GM19468 (cell line): Measurements from ENCODE around the gene PGM2L1.
"Not testable (repeated sequence)": the region's sequence is repeated elsewhere in the genome, so short reads cannot be mapped to it uniquely, and the experiment has no call there.

Source experiments
- ATAC-seq: cut with Tn5 transposase; IDR thresholded peaks from one replicate; pipeline ENCODE4 v1.9.1; 2021; ENCODE audit warnings: mild to moderate bottlenecking, moderate library complexity, moderate number of reproducible peaks; ENCODE audit not compliant: unreplicated experiment; ENCODE audit errors: extremely low read depth

Gene PGM2L1

DNA sequence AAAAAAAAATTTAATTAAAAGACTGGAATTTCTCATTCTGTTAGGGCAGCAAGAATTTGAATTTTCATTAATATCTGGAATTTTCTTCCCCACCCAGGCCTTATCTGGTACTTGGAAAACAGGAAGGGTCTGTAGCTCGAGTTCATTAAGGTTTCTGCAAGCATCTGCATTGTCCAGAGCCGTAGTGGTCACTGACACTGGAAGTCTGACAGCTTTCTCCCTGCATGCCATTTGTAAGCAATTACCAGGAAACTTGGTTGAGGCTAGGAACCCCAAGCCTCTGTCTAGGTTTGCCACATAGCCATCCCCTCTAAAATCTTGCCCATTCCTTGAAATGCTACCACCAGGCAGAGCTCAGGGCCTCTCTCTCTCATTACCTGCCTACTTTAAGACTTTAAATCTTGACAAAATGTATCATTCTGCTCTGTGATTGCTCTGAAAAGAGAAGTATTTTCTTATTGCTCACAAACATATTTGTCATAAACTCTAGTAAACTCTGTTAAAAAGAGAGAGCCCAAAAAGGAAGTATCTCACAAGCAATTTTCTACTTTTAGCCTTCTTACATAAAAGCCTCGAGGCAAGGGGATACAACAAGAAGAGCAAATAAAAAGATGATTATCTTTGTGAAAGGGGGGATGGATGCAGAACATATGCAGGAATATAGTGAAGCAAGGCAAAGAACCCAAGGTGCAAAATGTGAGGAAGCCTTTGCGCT, 5.5 kb upstream of the PGM2L1 start:
- ATAC-seq: no peak

GRCh38 chr11:74400606-74401005, 2.4 kb upstream of the PGM2L1 start:
- no peak for ATAC-seq

- no peak for ATAC-seq
Observed at GRCh38 chr11:74397501-74398243, 561 bp downstream of the PGM2L1 start.

DNA sequence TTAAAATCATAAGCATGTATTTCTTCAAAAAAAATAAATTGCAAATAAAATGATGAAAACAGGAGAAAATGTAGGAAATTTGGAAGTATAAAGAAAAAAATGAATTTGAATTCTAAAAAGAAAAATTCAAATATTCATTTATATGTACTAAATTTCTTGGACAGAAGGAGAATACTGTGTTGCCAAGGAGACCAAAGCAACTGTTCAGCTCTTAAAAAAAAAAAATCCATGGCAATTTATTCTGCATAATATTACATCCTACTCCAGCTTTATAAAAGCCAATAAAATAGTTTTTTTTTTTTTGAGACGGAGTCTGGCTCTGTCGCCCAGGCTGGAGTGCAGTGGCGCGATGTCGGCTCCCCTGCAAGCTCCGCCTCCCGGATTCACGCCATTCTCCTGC, 6.0 kb downstream of the PGM2L1 start:
- ATAC-seq: no peak

DNA sequence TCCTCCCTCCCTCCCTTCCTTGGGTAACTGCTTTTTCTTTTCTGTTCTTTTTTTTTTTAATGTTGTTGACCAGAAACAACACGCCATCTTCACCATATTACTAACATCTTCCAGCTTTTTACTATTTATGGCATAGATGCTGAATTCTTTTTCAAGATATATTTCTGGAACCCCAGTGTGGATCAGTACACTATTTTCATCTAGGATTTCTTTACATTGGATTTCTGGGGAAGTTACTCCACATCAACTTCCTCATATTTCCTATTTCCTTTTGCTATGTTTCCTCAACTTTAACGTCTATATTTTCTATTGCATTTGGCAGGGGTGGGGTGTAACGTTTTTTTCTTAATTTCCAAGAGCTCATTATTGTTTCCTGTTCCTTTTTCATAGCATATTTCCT, 7.0 kb downstream of the PGM2L1 start:
- no peak for ATAC-seq

- ATAC-seq: no peak
Observed at GRCh38 chr11:74390697-74391096, 7.5 kb downstream of the PGM2L1 start.

- ATAC-seq: no peak
Observed at GRCh38 chr11:74388678-74389327, 9.4 kb downstream of the PGM2L1 start.

GRCh38 chr11:74384641-74385040, 13.6 kb downstream of the PGM2L1 start:
- no peak for ATAC-seq

DNA sequence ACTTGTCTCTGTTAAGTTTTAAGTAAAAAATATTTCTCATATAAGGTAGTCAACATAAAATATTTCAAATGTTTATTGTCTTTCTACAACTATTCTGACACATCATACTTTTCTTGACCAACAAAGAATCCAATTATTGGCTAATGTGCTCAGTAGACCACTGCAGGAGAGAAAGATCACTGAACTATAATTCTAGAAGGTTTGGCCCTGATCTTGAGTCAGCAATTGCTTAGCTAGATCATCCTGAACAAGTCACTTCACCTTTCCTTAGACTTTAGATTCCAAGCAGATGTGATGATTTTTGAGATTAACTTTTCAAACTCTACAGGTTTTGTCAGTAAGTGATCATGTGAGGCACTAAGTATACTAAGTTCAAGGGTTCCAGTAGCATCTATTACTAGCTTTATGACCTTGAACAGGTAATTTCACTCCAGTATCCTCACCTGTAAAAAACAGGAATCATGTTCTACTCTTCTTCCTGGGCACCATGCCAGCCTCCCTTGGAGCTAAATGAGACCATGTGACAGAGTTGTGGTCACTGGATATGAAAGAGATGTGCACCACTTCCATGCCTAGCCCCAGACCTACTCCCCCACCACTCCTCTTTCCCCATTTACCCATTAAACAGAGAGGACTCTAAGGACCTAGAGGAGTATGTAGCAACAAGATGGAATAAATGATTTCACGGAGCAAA, 17.3 kb downstream of the PGM2L1 start:
- ATAC-seq: no peak

GRCh38 chr11:74377689-74378088, 20.5 kb downstream of the PGM2L1 start:
- ATAC-seq: no peak

GRCh38 chr11:74373382-74373781, 24.9 kb downstream of the PGM2L1 start:
- ATAC-seq: no peak

DNA sequence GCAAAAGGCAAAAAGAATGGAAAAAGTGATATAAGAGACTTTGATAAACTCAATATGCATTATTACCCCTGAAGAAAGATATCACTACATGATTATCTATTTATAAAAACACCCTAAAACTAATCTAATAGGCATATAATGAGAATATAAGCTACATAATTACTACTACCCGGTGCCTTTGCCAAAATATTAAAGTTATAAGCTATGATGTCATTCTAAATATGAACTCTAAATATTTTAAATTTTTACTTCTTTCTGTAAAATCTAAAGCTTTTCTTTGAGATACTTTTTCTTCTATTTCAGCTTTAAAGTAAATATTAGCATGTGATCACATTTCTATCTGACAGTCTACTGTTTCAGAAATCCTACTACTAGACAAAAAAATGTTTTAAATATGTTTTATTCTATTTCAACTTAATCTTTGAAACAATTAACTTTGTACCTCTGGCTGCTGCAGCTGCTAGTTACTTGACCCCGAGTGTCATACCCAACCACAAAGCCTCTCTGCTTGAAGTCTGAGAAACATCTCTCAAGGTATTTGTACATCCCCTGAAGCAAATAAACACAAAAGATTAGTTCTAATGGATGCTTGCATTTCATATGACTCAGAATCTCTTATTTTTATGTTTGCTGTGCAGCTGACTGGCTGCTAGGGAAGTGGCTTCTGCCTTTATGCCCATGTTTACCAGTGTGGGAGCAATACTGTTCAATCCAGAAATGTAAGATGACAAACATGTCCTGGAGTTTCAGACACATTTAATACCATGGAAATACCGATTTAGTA, 26.8 kb downstream of the PGM2L1 start:
- no peak for ATAC-seq

- ATAC-seq: no peak
Observed at GRCh38 chr11:74370123-74370522, 28.1 kb downstream of the PGM2L1 start.

DNA sequence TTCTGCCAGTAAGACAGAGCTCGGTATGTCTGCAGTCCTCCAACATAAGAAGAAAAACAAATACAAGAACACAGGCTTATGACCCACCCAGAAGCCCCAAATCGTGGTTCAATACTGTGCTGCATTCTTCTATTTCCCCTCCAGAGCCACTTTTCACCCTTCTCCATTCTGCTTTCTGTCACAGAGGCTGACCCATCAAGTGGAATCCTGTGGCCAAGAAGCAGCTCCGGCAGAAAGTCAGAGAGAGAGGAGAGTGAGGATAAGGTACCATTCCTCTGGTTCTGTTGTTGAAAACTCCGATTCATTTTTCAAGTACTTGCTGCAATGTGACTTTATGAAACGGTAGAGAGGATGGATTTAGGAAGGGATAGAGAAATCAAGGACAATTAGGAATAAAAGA, 30.4 kb downstream of the PGM2L1 start:
- no peak for ATAC-seq

DNA sequence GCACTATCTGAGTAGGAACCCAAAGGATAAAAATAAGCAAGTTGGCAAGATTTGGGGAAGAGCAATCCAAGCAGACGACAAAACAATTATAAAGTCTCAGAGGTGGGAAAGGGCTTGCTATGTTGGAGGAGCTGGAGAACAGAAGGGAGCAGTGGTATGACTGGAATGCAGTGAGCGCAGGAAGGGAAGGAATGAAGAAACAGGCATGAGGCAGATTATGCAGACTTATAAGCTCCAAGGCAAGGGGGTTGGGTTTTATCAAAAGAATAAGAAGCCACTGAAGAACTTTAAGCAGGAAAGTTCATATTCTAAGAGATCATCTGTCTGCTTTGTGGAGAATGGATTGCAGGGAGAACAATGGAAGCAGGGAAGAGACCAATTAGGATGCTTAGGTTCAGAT, 31.7 kb downstream of the PGM2L1 start:
- no peak for ATAC-seq

- not testable (repeated sequence) for ATAC-seq
Observed at GRCh38 chr11:74365805-74366204, 32.4 kb downstream of the PGM2L1 start.

GRCh38 chr11:74357449-74357848, 40.8 kb downstream of the PGM2L1 start:
- ATAC-seq: no peak

DNA sequence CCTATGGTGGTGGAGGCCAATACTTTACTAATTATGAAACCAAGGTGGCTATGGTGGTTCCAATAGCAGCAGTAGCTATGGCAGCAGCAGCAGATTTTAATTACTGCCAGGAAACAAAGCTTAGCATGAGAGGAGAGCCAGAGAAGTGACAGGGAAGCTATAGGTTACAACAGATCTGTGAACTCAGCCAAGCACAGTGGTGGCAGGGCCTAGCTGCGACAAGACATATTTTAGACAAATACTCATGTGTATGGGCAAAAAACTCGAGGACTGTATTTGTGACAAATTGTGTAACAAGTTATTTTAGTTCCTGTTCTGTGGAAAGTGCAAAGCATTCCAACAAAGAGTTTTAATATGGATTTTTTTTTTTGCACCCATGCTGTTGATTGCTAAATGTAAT, 42.6 kb downstream of the PGM2L1 start:
- no peak for ATAC-seq

DNA sequence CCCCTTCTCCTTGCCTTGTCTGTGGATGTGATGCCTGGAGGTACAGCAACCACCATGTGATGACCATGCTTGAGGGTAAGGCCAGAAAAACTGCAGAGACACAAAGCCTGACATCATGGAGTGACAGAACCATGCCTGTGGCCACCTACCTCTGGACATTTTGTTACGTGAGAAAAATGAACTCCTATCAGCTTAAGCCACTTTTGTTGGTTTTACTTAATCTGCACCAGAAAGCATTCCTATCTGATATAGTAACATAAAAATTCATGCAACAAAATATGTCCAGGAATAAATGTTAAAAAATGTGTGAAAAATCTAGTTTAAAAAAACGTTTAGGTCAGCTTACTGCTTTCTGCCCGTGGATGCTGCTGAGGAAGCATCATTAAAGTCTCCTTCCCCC, 44.2 kb downstream of the PGM2L1 start:
- ATAC-seq: no peak

GRCh38 chr11:74347381-74347780, 50.9 kb downstream of the PGM2L1 start:
- no peak for ATAC-seq
